Left colon (tissue), 2 donors: Measurements from ENCODE around the gene SRSF4. TPM values are rescaled to one million over a fixed set of nuclear protein-coding genes. Genes with fewer than 3 reads are reported as not detected.
"Not testable (repeated sequence)": the region's sequence is repeated elsewhere in the genome, so short reads cannot be mapped to it uniquely, and the experiment has no call there.

Source experiments
- ATAC-seq: fragments of 200-7000 bp; cut with Tn5 transposase; one replicate; pipeline ENCODE4 v1.9.1; 2020; ENCODE audit warnings: mild to moderate bottlenecking, moderate library complexity
- DNase-seq, 2 donors: peaks; one replicate each; pipeline ENCODE4 v3.0.0-alpha.2; 2020
- intact Hi-C, 2 donors: fragments of 100-400 bp; cut with DNase I in 1 of 2; cut with micrococcal nuclease in 1 of 2; formaldehyde crosslinking; loops; one replicate each; pipeline versions ENCODE4 v1.11.2 to v1.14.0; 2022; cut with DNase I, micrococcal nuclease
- total RNA-seq, 2 donors: library from RNA; stranded (reverse); fragmentation: NEBNext Ultra II Directional; extraction: Animal tissue kit (Norgen Biotek cat#: 25700); gene quantifications; one replicate each; pipeline ENCODE4 v1.2.1, GENCODE V29; 2021
- donor health status: DM: no; HTN: no; CAD: no.
- donor health status: DM: yes; HTN: yes; CAD: no.

The SRSF4 gene
- total RNA-seq, 2 donors from 2014 or later: 62.7 to 71.3 TPM

DNA sequence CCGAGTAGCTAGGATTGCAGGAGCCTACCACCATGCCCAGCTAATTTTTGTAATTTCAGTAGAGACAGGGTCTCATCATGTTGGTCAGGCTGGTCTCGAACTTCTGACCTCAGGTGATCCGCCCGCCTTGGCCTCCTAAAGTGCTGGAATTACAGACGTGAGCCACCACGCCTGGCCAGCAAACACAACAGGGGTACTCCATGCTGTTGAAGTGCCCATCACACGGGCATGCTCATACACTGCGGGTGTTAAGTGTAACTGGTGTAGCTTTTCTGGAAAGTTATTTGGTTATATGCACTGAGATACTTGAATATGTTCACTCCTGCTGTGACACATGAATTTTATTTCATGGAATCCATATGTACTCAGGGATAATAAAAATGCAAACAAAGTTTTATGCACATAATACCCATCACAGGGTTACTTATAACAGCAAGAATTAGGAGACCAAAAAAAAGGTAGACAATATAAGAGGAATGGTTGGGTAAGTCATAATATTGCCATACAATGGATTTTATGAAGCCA, 9.2 kb downstream of the SRSF4 start:
- DNase-seq (no peak), ATAC-seq (no peak)
- intact Hi-C loops: no loop called here

DNA sequence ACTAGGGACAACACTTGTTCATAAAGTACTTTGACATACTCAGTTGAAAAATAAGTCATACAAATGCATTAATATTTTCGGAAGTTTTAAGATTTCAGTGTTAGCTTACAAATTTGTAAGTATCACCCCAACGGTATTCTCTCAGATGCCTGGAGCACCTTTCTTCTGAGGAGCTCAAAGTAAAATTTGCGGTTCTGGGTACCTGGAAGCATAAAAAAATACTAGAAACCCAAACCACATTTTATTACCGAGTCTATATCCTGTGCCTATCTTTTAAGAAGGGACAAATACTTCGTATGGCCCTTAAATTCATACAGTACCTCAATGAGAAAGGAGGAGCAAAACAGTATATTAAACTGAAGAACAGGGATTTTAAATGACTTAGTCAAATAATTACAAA, 10.2 kb downstream of the SRSF4 start:
- DNase-seq (no peak), ATAC-seq (no peak)
- intact Hi-C loops: no loop called here

DNA sequence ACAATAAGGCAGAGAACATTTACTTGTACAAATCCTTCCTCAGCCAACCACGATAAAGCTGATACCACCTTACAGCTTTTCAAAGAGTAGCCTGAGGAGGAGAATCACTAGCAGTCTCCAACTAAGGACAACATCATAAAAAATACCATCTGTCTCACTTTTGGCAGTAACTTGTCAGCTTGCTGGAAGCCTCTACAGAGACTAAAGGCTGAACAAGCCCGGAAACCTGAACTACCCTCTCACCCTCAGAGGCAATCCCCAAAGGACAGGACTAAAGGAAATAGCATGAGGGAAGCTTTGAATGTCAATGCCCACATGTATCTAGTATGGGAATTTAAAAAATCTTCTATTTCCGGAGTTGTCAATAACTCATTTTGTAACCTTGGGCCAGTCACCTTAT, 10.6 kb downstream of the SRSF4 start:
- intact Hi-C loops: no loop called here
- ATAC-seq: peak; percentile 29
- DNase-seq: no peak

DNA sequence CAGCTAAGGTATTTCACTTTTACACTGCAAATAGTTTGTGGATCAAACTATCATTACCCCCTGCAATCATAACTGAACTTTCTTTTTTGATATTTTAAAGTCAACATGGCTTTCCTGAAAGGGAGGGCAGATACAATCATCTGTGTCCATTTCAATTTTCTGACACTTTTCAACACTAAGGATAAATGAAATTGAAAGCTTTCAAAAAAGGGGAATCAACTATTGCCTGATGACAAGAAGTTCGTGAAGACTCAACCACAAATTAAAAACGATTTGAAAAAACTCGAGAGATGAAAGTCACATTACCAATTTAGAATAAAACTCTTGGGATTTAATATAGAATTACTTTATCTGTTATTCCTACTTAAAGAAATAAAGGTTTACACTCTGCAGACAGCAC, 11.7 kb downstream of the SRSF4 start:
- no peak for ATAC-seq
- no peak for DNase-seq
- intact Hi-C loops: no loop called here

DNA sequence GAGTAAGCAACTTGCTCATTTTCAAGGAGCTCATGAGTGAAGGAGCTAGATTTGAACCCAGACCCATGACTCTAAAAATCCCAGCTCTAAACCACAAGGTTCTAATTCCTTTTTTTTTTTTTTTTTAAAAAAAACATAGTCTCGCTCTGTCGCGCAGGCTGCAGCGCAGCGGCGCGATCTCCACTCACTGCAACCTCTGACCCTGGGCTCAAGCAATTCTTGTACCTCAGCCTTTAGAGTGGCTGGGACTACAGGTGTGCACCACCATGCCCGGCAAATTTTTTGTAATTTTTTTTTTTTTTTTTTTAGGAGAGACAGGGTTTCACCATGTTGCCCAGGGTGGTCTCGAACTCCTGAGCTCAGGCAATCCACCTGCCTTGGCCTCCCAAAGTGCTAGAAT, 13.8 kb downstream of the SRSF4 start:
- DNase-seq: no peak
- intact Hi-C loops: no loop called here
- no peak for ATAC-seq

DNA sequence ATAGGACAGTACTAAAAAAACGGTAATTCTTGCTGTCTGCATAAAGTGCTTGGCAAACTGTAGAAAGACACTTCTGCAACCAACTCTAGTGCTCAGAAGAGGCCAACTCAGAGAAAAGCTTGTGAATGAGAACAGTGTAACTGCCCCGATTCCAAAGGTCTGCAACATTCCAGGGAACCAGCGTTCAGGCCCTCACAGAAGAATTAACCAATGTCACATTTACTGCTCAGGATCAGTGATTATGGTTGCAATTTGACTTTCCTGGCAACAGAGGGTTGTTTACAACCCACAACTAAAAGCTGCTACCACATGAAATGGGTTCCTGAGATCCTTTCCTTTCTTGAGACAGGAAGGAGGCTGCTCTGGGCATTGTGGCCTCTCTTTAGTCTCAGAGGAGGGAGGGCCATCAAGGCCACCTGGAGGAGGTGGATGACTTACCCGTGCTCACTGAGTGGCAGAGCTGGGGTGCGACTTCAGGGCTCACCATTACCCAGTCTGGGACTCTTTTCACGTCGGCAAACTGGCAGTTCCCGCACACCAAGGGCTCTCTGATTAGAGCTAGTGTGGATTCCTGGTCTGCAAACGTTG, 15.3 kb downstream of the SRSF4 start:
- no peak for DNase-seq
- peak; percentile 76 for ATAC-seq
- intact Hi-C loops: no loop called here

DNA sequence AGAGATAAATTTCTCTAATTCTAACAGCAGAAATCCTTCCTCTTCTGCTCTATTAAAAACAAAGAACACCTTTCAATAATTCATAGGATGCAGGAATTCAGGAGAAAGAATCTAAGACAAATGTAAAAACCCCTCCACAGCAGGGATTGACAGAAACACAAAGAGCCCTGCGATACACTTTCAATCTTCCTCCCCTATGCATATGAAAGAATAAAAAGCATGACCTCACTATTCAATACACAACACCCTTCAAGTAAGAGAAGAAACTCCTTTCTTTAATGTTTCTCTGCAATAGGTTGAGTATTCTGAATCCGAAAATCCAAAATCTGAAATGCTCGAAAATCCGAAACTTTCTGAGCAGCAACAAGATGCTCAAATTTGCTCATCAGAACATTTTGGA, 17.1 kb downstream of the SRSF4 start:
- ATAC-seq (no peak), DNase-seq (no peak)
- intact Hi-C loops: no loop called here

DNA sequence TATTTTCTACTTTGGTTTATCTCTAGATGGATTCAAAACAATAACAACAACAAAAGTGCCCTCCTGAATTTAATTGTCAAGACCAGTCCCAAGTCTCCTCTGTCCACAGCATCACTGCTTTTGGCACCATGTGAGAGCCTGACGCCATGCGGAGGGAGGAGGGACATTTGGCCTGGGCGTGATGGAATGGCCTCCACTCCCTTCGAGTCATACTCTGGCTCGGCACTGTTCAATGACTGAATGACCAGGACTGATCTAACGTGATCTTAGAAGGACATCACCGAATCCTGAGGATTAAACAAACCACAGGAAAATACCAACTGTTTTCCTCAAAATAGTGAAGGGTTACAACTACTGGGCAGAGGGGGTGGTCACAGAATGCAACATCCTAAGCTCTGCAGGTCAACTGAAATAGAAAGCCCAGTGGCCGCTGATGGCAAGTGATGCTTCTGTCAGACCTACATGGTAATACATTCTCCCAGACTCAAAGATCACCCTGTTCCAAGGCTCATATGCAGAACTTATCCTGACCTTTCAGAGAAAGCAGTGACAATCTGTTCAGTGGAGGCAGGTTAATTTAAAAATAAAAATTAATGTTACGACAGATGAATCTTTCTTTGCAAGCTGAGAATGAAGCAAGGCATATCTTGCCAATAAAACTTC, 19.1 kb downstream of the SRSF4 start:
- peak; percentile 48 for ATAC-seq
- intact Hi-C loops: no loop called here
- no peak for DNase-seq

DNA sequence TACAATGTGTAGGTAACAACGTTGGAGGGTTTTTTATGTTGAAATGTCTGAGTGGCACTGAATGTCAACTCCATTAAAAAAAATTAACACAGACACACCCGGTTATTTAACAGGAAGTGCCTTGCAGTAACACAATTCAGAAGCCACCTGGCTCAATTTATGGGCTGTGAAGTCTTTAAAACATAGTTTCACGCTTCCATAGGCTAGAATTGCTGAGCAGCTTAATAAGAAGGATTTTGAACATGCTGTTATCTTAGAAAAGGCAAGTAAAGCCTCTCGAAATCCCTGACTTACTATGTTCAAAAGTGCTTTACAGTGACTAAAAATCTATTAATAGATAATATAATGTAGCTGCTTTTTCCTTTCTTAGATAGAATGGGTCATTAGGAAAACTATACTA, 19.7 kb downstream of the SRSF4 start:
- DNase-seq (no peak), ATAC-seq (peak; percentile 64)
- intact Hi-C loops: no loop called here

DNA sequence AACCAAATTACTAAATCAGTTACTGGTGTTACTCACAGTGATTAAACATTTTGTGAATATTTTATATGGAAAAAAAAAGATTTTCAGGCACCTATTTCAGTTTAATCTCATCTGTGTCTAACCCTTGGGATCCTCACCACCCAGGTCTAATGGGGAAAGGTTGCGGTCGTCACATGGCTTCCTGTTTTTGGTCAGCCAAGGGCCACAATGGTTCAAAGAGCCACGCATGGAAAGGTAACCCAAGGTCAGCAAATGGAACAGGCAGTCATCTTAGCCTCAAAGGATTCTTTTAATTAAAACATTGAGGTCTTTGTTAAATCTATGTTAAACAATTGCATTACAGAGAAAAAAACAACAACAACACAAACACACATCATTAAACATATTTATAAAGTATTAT, 21.9 kb downstream of the SRSF4 start:
- DNase-seq: no peak
- intact Hi-C loops: no loop called here

DNA sequence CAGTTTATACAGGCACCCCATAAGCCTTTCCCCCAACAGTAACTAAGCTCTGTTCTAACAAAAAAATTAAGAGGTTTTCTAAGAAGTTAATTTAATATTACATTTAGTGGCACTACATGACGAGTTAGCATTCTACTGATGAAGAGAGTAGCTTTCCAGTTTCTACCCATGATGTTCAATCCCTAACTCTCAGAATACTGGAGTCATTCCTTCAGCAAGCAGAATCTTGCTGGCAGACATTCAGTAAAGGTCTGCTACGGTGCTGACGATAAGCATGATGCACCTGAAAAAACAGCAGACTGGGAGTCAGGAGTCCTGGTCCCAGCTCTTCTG, 24.5 kb downstream of the SRSF4 start:
- ATAC-seq: no peak
- DNase-seq: no peak
- intact Hi-C loops: no loop called here

More for the DNA sequence above, 21.9 kb downstream of the SRSF4 start:
- no peak for ATAC-seq

DNA sequence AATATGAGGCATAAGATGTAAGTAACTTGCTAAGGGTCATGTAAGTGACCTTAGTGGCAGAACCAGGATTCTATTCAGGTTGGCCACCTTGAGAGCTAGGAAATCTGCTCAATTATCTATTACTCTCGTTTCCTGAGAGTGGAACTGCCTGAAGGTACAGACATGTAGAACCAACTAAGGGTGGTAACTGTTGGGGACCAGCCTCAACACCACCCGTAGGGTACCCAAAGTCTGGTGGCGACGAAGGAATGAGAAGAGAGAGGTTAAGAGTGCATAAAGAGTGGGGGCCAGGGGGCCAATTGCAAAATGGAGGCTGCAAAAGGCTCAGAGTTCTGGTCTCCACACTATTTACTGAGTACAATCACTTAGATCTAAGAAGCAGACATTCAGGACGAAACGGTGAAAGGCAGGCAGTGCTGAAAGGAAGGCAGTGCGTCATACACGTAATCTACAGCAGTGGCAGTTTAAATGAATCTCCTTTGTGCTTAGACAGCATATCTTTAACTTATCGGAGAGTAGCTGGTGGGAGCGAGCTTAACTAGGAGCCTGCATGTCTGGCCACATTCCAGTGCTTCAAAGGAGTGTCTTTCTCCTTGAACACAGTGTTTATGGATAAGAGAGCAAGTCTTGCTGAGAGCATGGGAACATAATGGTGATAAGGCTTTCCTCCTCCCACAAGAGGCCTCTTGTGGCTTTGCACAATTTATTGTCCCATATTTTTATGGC, 25.0 kb downstream of the SRSF4 start:
- no peak for ATAC-seq
- intact Hi-C loops: no loop called here
- DNase-seq: no peak

DNA sequence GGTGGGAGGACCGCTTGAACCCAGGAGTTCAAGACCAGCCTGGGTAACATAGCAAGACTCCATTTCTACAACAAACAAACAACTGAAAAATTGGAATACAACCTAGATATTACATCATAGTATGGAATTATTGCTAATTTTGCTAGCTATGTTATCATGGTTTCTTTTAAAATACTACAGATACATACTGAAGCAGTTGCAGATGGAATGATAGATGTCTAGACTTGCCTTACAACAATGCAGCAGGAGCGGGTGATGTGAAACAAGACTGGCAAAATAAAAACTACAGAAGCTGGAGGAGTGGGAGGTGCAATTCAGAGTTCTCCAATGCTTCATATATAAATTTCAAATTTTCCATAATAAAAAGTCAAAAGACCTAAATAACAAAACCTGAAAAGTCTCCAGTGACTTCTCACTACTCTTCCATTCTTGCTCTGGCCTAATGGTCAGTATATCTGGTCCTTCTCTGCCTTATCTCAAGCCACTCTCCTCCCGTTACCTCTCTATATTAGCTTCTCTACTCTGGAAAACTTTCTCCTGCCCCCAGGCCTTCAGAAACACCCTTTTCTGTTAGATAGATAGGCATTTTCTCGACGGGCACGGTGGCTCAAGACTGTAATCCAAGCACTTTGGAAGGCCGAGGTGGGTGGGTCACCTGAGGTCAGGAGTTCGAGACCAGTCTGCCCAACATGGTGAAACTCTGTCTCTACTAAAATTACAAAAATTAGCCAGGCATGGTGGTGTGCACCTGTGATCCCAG, 29.5 kb downstream of the SRSF4 start:
- DNase-seq (no peak), ATAC-seq (no peak)
- intact Hi-C loops: no loop called here

DNA sequence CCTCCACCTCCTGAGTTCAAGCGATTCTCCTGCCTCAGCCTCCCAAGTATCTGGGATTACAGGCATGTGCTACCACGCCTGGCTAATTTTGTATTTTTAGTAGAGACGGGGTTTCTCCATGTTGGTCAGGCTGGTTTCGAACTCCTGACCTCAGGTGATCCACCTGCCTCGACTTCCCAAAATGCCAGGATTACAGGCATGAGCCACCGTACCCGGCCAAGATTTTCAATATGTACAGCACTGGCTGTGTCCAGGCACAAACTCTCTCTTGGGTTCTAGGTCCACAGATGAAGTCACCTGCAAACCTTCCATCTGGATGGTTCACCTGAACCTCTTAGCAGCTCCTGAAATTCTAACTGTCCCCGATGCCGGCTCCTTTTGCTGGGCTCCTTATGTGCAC, 31.4 kb downstream of the SRSF4 start:
- ATAC-seq, DNase-seq, intact Hi-C loops: not testable (repeated sequence)

DNA sequence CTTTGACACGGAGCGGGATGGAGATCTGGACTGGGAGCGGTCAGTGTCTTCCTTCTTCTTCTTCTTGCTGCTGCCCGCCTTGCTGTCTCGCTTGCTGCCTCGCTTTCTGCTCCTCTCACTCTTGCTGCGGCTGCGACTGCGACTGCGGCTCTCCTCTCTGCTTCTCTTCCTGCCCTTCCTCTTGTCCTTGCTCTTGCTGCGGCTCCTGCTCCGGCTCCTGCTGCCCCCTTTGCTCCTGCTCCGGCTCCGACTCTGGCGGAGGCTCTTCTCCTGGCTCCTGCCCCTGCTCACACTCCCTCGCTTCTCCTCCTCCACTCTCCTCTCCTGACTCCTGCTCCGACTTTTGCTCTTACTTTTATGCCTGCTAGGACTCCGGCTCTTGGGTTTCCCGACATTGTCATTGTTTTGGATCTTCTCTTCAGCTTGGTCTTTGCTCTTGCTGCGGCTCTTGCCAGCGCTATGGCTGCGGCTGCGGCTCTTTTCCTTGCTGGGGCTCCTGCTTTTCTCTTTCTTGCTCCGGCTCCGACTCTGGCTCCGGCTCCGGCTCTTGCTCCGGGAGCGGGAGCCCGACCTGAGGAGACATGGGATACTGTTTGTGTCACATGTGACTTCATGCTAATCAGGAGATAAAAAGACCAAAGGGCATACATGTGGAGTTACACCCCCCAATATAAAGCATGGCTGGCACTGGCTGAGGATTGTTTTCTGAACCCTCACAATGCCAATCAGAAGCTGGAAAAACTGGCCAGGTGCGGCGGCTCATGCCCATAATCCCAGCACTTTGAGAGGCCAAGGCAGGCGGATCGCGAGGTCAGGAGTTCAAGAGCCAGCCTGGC, 32.8 kb downstream of the SRSF4 start:
- no peak for DNase-seq

DNA sequence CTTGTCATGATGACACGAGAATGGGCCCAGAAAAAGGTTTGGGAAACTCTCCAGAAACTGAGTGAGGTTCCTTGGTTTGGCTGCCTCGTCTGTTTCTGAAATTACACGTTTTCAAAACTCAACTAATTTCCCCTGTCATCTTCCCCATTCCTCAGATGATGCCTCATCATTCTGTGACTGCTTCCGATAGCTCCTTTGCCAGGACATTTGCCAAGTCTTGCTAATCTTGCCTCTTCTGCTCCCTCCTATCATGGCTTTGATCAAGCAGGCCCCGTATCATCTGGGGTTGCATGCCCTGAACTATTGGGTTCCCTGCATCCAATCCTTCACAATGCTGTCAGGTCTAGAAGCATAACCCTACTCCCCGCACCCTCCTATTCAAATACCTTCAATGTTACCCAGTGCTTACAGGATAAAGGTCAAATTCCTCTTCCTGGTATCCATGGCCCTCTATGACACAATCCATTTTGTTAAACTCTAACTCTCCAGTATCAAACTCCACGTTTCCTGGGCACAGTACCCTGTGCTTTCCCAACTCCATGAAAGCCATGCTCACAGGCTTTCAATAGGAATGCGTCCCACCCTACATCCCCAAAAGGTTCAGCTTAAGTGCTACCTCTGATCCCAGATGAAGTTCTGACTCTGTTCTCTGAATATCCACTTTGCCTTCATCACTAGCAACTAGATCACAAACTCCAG, 35.8 kb downstream of the SRSF4 start:
- ATAC-seq (peak; percentile 95), DNase-seq (no peak)
- intact Hi-C loops: no loop called here

More for the DNA sequence above, 32.8 kb downstream of the SRSF4 start:
- intact Hi-C loops: no loop called here
- no peak for ATAC-seq

DNA sequence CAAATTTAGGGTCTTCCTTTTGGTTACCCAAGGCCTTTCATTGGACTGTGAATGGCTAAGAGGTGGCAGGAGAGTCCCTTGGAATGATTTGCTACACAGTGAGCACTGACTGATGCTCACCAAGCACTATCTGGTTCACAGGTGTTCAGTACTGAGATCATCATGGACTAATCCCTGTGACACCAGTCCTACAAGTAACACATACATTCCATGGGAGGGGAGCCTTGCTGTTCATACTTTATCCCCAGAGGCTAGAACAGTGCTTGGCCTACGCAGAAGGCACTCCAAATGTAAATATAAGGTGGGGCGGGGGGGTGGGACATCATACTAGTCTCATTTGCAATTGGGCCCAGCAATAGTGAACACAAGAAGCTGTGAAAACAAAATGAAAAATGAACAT, 37.5 kb downstream of the SRSF4 start:
- intact Hi-C loops: no loop called here
- DNase-seq: no peak
- ATAC-seq: no peak

DNA sequence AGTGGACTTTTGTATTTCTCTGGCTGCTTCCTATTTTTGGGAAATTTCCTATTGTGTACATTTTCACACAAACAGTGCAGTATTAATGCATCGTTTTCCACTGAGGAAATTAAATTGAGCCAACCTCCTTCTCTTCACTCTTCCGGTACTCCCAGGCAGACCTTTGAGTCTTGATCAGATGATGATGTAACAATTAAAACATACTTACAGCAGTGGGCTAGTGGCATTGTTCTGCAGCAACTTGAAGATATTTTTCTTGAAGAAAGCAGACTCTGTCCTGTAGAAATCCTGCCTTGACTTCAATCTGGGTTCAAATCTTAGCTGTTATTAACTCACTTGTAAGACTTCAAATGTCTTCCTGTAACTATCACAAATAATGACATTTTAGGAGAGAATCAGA, 39.0 kb downstream of the SRSF4 start:
- intact Hi-C loops: no loop called here
- DNase-seq (no peak), ATAC-seq (no peak)
